Breast epithelium (tissue), 4 donors: ENCODE measurements around the gene JPT2. TPM values are rescaled to one million over a fixed set of nuclear protein-coding genes. Genes with fewer than 3 reads are reported as not detected.

Source experiments
- DNase-seq, 2 donors: peaks; one replicate each; pipeline ENCODE4 v3.0.0-alpha.2; 2019; ENCODE audit warnings: low spot score in 2 of 2
- H3K27ac ChIP-seq, 2 donors: fragments of 200-600 bp; sonication (generic) in 1 of 2; one replicate each; pipeline ENCODE4 v1.5.1; 2016 to 2019; ENCODE audit warnings: mild to moderate bottlenecking in 1 of 2
- H3K27me3 ChIP-seq, 2 donors: fragments of 200-600 bp; sonication (generic) in 1 of 2; one replicate each; pipeline versions ENCODE4 v1.5.1 to v1.6.0; 2017 to 2019; ENCODE audit warnings: control low read depth in 1 of 2, mild to moderate bottlenecking in 1 of 2
- H3K36me3 ChIP-seq: fragments of 200-600 bp; one replicate; pipeline ENCODE4 v1.5.1; 2019
- H3K4me1 ChIP-seq, 2 donors: fragments of 200-600 bp; sonication (generic); one replicate each; pipeline ENCODE4 v1.5.1; 2016 to 2019; ENCODE audit warnings: control low read depth in 1 of 2
- H3K4me3 ChIP-seq, 3 donors: fragments of 200-600 bp; sonication (generic); 1 replicate in 2 of 3; 2 replicates in 1 of 3; pipeline ENCODE4 v1.5.1; 2016 to 2019; ENCODE audit warnings: mild to moderate bottlenecking in 3 of 3, moderate library complexity in 2 of 3
- H3K9me3 ChIP-seq, 2 donors: fragments of 200-600 bp; sonication (generic) in 1 of 2; one replicate each; pipeline ENCODE4 v1.5.1; 2016 to 2019; ENCODE audit warnings: control low read depth in 1 of 2
- POLR2A ChIP-seq: fragments of 450-650 bp; IDR thresholded peaks from one replicate; pipeline ENCODE4 v1.6.1; 2016; ENCODE audit warnings: antibody characterized with exemption, mild to moderate bottlenecking, moderate library complexity
- POLR2AphosphoS5 ChIP-seq, 3 donors: sonication (generic); formaldehyde crosslinking; IDR thresholded peaks; one replicate each; pipeline ENCODE4 v1.6.1; 2017; ENCODE audit warnings: antibody characterized with exemption in 3 of 3
- intact Hi-C: fragments of 100-400 bp; cut with DNase I; formaldehyde crosslinking; loops from one replicate; pipeline ENCODE4 v1.15.1; 2023; ENCODE audit warnings: low total_unique reads
- total RNA-seq, 3 donors: library from RNA; depleted of rRNA; stranded (reverse); fragments of >200 nt; gene quantifications; one replicate each; pipeline ENCODE4 v1.1.0, GENCODE V29; 2016
- TF ChIP-seq, protein P1 (sequence below), 3 donors: fragments of 450-650 bp; IDR thresholded peaks; one replicate each; pipeline ENCODE4 v1.5.1; 2016 to 2017; ENCODE audit warnings: antibody characterized with exemption in 3 of 3, mild to moderate bottlenecking in 3 of 3, moderate library complexity in 3 of 3

The JPT2 gene
- total RNA-seq, 3 donors from 2014 or later: 19.2 to 44.2 (median 36.0) TPM

GRCh38 chr16:1656808-1657617 lies 21.1 kb upstream of the JPT2 start:
- Histone ChIP-seq H3K4me3 (no peak overlapping the region), H3K27ac (no peak overlapping the region), H3K9me3 (no peaks in the 10 kb centered on the region), H3K36me3 (peaks cover 3% of the 10 kb centered on the region), H3K4me1 (peaks cover 0 to 8% of the 10 kb centered on the region in 2 donors), H3K27me3 (no peaks in the 10 kb centered on the region)
- no peak for TF ChIP-seq POLR2A
- TF ChIP-seq, protein P1, sequence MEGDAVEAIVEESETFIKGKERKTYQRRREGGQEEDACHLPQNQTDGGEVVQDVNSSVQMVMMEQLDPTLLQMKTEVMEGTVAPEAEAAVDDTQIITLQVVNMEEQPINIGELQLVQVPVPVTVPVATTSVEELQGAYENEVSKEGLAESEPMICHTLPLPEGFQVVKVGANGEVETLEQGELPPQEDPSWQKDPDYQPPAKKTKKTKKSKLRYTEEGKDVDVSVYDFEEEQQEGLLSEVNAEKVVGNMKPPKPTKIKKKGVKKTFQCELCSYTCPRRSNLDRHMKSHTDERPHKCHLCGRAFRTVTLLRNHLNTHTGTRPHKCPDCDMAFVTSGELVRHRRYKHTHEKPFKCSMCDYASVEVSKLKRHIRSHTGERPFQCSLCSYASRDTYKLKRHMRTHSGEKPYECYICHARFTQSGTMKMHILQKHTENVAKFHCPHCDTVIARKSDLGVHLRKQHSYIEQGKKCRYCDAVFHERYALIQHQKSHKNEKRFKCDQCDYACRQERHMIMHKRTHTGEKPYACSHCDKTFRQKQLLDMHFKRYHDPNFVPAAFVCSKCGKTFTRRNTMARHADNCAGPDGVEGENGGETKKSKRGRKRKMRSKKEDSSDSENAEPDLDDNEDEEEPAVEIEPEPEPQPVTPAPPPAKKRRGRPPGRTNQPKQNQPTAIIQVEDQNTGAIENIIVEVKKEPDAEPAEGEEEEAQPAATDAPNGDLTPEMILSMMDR (IDR thresholded peaks at IDR 0.05): no peak
- no peak for TF ChIP-seq POLR2AphosphoS5 (IDR thresholded peaks at IDR 0.05)
- DNase-seq: no peak
- intact Hi-C loops: no loop called here

- Histone ChIP-seq H3K9me3 (no peaks in the 10 kb centered on the region), H3K4me3 (no peak overlapping the region), H3K27me3 (no peaks in the 10 kb centered on the region), H3K4me1 (peaks cover 0 to 8% of the 10 kb centered on the region in 2 donors), H3K36me3 (peaks cover 4% of the 10 kb centered on the region), H3K27ac (no peak overlapping the region)
- intact Hi-C loops: no loop called here
- TF ChIP-seq, protein P1 (IDR thresholded peaks at IDR 0.05): no peak
- TF ChIP-seq POLR2AphosphoS5 (IDR thresholded peaks at IDR 0.05): no peak
- DNase-seq: no peak
These were observed 20.2 kb upstream of the JPT2 start for GRCh38 chr16:1657841-1658240.

- H3K9me3 ChIP-seq: no peaks in the 10 kb centered on the region
- no peak for DNase-seq
- intact Hi-C loops: no loop called here
- TF ChIP-seq, protein P1 (IDR thresholded peaks at IDR 0.05): no peak
- no peak for TF ChIP-seq POLR2AphosphoS5 (IDR thresholded peaks at IDR 0.05)
- no peak for TF ChIP-seq POLR2A
- no peak overlapping the region for H3K4me3 ChIP-seq
- no peak overlapping the region for H3K27ac ChIP-seq
- H3K27me3 ChIP-seq: no peaks in the 10 kb centered on the region
- peaks cover 0 to 8% of the 10 kb centered on the region in 2 donors for H3K4me1 ChIP-seq
- H3K36me3 ChIP-seq: peaks cover 7% of the 10 kb centered on the region
These were observed 19.0 kb upstream of the JPT2 start for GRCh38 chr16:1659031-1659430.

DNA sequence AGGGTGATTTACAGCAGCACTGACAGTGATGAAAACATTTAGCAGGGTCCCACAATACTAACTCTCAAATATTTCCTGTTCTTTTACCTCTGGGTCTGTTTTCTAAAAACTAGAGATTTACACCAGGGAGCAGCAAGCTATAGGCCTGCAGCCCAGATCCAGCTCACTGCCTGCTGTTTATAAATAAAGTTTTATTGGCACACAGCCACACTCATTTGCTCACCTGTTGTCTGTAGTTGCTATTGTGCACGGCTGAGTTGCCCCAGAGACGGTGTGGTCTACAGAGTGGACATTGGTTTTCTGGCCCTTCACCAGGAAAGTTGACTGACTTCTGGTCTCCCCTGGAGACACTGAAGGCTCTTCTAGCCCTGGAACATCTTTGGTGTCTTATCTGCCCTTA lies 16.3 kb upstream of the JPT2 start:
- DNase-seq: no peak
- TF ChIP-seq, protein P1 (IDR thresholded peaks at IDR 0.05): no peak
- no peak for TF ChIP-seq POLR2A
- no peak for TF ChIP-seq POLR2AphosphoS5 (IDR thresholded peaks at IDR 0.05)
- Histone ChIP-seq H3K4me1 (no peaks in the 10 kb centered on the region), H3K4me3 (no peak overlapping the region), H3K27me3 (no peaks in the 10 kb centered on the region), H3K36me3 (peaks cover 7% of the 10 kb centered on the region), H3K27ac (no peak overlapping the region), H3K9me3 (no peaks in the 10 kb centered on the region)
- intact Hi-C loops: no loop called here

GRCh38 chr16:1662543-1662942 lies 15.5 kb upstream of the JPT2 start:
- intact Hi-C loops: no loop called here
- Histone ChIP-seq H3K27me3 (no peaks in the 10 kb centered on the region), H3K36me3 (peaks cover 10% of the 10 kb centered on the region), H3K27ac (no peak overlapping the region), H3K9me3 (no peaks in the 10 kb centered on the region), H3K4me1 (no peaks in the 10 kb centered on the region), H3K4me3 (no peak overlapping the region)
- TF ChIP-seq POLR2A: no peak
- TF ChIP-seq POLR2AphosphoS5 (IDR thresholded peaks at IDR 0.05): no peak
- TF ChIP-seq, protein P1 (IDR thresholded peaks at IDR 0.05): no peak
- no peak for DNase-seq
